ENCODE data around the gene LTV1. TPM values are rescaled to one million over a fixed set of nuclear protein-coding genes. Genes with fewer than 3 reads are reported as not detected.

LTV1 gene
- total and polyA plus RNA-seq, 2 experiments from 2014 or later: 22.7 to 29.1 TPM

GRCh38 chr6:143807103-143807772 lies 35.9 kb upstream of the LTV1 start:
- peaks cover 3% of the 10 kb centered on the region for H3K4me1 ChIP-seq (ENCODE audit: insufficient read depth)
- WGBS (ENCODE audit: low lambda C conversion rate, missing lambda C conversion rate): 96% methylated on average over 6 of the region's 6 CpGs
- H3K79me2 ChIP-seq: peaks cover 9% of the 10 kb centered on the region
- no peak for DNase-seq (ENCODE audit: low spot score)
- no peak overlapping the region for H3K4me2 ChIP-seq
- no peak overlapping the region for H2AFZ ChIP-seq
- H4K20me1 ChIP-seq (ENCODE audit: insufficient read depth, poor library complexity, severe bottlenecking): no peaks in the 10 kb centered on the region
- H3K36me3 ChIP-seq (replicated peaks; ENCODE audit: insufficient read depth, low read depth): no peaks in the 10 kb centered on the region
- no peaks in the 10 kb centered on the region for H3K9me2 ChIP-seq (replicated peaks; ENCODE audit: insufficient read depth)
- H3K27me3 ChIP-seq: no peaks in the 10 kb centered on the region
- no peak overlapping the region for H3K4me3 ChIP-seq
- H3K27ac ChIP-seq: peak overlapping the region; percentile 85
- no peaks in the 10 kb centered on the region for H3K9me3 ChIP-seq (ENCODE audit: low read depth)
- TF ChIP-seq EZH2 (IDR thresholded peaks at IDR 0.05; ENCODE audit: borderline replicate concordance): no peak
- TF ChIP-seq CTCF (IDR thresholded peaks at IDR 0.05; ENCODE audit: poor library complexity): no peak
- no peak for TF ChIP-seq EZH2phosphoT487 (IDR thresholded peaks at IDR 0.05; ENCODE audit: low read depth, severe bottlenecking, unreplicated experiment)

- DNase-seq (ENCODE audit: low spot score): no peak
- H3K4me1 ChIP-seq (ENCODE audit: insufficient read depth): no peaks in the 10 kb centered on the region
- 96% methylated on average over 2 of the region's 2 CpGs for WGBS (ENCODE audit: low lambda C conversion rate, missing lambda C conversion rate)
- H3K4me2 ChIP-seq: no peak overlapping the region
- TF ChIP-seq EZH2 (IDR thresholded peaks at IDR 0.05; ENCODE audit: borderline replicate concordance) (no peak), EZH2phosphoT487 (IDR thresholded peaks at IDR 0.05; ENCODE audit: low read depth, severe bottlenecking, unreplicated experiment) (no peak), CTCF (IDR thresholded peaks at IDR 0.05; ENCODE audit: poor library complexity) (no peak)
- H3K79me2 ChIP-seq: peaks cover 5% of the 10 kb centered on the region
- H3K27ac ChIP-seq: no peak overlapping the region
- no peak overlapping the region for H2AFZ ChIP-seq
- H3K4me3 ChIP-seq: no peak overlapping the region
- H4K20me1 ChIP-seq (ENCODE audit: insufficient read depth, poor library complexity, severe bottlenecking): no peaks in the 10 kb centered on the region
- H3K27me3 ChIP-seq: no peaks in the 10 kb centered on the region
- no peaks in the 10 kb centered on the region for H3K9me2 ChIP-seq (replicated peaks; ENCODE audit: insufficient read depth)
- no peaks in the 10 kb centered on the region for H3K36me3 ChIP-seq (replicated peaks; ENCODE audit: insufficient read depth, low read depth)
- no peaks in the 10 kb centered on the region for H3K9me3 ChIP-seq (ENCODE audit: low read depth)
These were observed 32.4 kb upstream of the LTV1 start for GRCh38 chr6:143810745-143811144.

- H3K36me3 ChIP-seq (replicated peaks; ENCODE audit: insufficient read depth, low read depth): no peaks in the 10 kb centered on the region
- no peak overlapping the region for H3K4me2 ChIP-seq
- H3K4me3 ChIP-seq: no peak overlapping the region
- 90% methylated on average over 2 of the region's 2 CpGs for WGBS (ENCODE audit: low lambda C conversion rate, missing lambda C conversion rate)
- no peak for TF ChIP-seq EZH2phosphoT487 (IDR thresholded peaks at IDR 0.05; ENCODE audit: low read depth, severe bottlenecking, unreplicated experiment)
- no peak for TF ChIP-seq EZH2 (IDR thresholded peaks at IDR 0.05; ENCODE audit: borderline replicate concordance)
- no peak for TF ChIP-seq CTCF (IDR thresholded peaks at IDR 0.05; ENCODE audit: poor library complexity)
- no peaks in the 10 kb centered on the region for H3K9me3 ChIP-seq (ENCODE audit: low read depth)
- peak overlapping the region; percentile 60 for H3K27ac ChIP-seq
- peaks cover 5% of the 10 kb centered on the region for H3K79me2 ChIP-seq
- H3K27me3 ChIP-seq: no peaks in the 10 kb centered on the region
- DNase-seq (ENCODE audit: low spot score): no peak
- H3K9me2 ChIP-seq (replicated peaks; ENCODE audit: insufficient read depth): no peaks in the 10 kb centered on the region
- H4K20me1 ChIP-seq (ENCODE audit: insufficient read depth, poor library complexity, severe bottlenecking): no peaks in the 10 kb centered on the region
- H2AFZ ChIP-seq: no peak overlapping the region
- H3K4me1 ChIP-seq (ENCODE audit: insufficient read depth): no peaks in the 10 kb centered on the region
These were observed 31.5 kb upstream of the LTV1 start for GRCh38 chr6:143811501-143812157.
